ENCODE results near the gene RNF130.

DNA sequence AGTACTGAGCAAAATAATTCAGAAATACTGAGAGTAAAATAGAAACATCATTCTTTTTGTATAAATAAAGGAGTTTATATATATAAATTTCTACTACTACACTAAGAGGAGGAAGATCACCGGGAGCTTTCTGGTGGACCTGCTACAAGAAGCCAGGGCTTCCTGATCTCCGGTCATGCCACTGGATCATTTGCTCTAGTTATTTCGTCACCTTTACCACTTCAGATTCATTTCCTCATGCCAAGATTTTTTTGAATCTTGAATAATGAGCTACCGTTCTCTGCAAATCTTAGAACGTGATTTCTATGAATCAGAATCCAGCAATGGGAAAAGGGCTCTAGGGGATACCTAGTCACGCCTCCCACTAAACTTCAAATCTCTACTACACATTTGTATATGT lies 111.9 kb downstream of the RNF130 start:
- TF ChIP-seq, protein P1, sequence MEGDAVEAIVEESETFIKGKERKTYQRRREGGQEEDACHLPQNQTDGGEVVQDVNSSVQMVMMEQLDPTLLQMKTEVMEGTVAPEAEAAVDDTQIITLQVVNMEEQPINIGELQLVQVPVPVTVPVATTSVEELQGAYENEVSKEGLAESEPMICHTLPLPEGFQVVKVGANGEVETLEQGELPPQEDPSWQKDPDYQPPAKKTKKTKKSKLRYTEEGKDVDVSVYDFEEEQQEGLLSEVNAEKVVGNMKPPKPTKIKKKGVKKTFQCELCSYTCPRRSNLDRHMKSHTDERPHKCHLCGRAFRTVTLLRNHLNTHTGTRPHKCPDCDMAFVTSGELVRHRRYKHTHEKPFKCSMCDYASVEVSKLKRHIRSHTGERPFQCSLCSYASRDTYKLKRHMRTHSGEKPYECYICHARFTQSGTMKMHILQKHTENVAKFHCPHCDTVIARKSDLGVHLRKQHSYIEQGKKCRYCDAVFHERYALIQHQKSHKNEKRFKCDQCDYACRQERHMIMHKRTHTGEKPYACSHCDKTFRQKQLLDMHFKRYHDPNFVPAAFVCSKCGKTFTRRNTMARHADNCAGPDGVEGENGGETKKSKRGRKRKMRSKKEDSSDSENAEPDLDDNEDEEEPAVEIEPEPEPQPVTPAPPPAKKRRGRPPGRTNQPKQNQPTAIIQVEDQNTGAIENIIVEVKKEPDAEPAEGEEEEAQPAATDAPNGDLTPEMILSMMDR (IDR thresholded peaks at IDR 0.05; ENCODE audit: insufficient read depth, low read depth, low read length) = no peak
- no peak for TF ChIP-seq EZH2 (IDR thresholded peaks at IDR 0.05; ENCODE audit: insufficient read depth, low read length)

Data from astrocyte (in vitro differentiated cells and primary cell).